Activated CD4-positive, CD25-positive, alpha-beta regulatory T cell treated with anti-CD3 and anti-CD28 coated beads, Interleukin-2, amount 50 U/mL, for 16 hours (primary cell): ENCODE data around the gene NFAT5.
"Not testable (repeated sequence)": the region's sequence is repeated elsewhere in the genome, so short reads cannot be mapped to it uniquely, and the experiment has no call there.

ENCODE experiments used
- DNase-seq: peaks from one replicate; pipeline ENCODE4 v3.0.0-alpha.2; 2020; ENCODE audit warnings: low read depth, low spot score

The NFAT5 gene, protein sequence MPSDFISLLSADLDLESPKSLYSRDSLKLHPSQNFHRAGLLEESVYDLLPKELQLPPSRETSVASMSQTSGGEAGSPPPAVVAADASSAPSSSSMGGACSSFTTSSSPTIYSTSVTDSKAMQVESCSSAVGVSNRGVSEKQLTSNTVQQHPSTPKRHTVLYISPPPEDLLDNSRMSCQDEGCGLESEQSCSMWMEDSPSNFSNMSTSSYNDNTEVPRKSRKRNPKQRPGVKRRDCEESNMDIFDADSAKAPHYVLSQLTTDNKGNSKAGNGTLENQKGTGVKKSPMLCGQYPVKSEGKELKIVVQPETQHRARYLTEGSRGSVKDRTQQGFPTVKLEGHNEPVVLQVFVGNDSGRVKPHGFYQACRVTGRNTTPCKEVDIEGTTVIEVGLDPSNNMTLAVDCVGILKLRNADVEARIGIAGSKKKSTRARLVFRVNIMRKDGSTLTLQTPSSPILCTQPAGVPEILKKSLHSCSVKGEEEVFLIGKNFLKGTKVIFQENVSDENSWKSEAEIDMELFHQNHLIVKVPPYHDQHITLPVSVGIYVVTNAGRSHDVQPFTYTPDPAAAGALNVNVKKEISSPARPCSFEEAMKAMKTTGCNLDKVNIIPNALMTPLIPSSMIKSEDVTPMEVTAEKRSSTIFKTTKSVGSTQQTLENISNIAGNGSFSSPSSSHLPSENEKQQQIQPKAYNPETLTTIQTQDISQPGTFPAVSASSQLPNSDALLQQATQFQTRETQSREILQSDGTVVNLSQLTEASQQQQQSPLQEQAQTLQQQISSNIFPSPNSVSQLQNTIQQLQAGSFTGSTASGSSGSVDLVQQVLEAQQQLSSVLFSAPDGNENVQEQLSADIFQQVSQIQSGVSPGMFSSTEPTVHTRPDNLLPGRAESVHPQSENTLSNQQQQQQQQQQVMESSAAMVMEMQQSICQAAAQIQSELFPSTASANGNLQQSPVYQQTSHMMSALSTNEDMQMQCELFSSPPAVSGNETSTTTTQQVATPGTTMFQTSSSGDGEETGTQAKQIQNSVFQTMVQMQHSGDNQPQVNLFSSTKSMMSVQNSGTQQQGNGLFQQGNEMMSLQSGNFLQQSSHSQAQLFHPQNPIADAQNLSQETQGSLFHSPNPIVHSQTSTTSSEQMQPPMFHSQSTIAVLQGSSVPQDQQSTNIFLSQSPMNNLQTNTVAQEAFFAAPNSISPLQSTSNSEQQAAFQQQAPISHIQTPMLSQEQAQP (N-terminal part only)

DNA sequence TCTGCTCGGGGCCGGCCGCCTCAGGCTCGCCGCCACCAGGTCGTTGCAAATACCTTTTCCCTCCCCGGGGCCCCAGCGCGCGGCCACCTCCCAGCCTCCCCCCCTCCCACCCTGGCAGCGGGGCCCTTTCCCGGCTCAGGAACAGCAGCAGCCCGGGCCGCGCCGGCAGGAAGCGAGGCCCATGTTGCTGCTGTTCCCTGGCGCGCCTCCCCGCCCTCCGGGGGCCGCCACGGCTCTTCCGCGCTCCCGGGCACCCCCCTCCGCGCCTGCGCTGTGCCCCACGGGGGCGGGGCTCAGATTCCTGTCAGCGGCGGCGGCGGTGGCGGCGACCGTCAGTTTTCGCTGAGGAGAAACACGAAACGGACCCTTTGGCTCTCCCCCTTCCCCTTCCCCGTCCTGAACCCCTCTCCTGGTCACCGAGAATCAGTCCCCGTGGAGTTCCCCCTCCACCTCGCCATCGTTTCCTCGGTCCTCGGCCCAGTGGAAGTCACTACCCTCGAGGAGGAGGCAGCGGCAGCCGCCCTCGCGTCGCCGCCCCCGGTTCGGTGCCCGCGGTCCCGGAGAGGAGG is at the start of gene NFAT5:
Gene NFAT5, plus strand, starts transcription at position 296 of the 569 bp plus-strand sequence. CDS start 336 bp downstream, outside the sequence.
- peak; percentile 78 for DNase-seq

DNA sequence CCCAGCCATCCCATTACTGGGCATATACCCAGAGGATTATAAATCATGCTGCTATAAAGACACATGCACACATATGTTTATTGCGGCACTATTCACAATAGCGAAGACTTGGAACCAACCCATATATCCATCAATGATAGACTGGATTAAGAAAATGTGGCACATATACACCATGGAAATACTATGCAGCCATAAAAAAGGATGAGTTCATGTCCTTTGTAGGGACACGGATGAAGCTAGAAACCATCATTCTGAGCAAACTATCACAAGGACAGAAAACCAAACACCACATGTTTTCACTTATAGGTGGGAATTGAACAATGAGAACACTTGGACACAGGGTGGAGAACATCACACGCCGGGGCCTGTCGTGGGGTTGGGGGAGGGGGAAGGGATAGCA is 47.9 kb upstream of the NFAT5 start:
- DNase-seq, result not testable (repeated sequence)

DNA sequence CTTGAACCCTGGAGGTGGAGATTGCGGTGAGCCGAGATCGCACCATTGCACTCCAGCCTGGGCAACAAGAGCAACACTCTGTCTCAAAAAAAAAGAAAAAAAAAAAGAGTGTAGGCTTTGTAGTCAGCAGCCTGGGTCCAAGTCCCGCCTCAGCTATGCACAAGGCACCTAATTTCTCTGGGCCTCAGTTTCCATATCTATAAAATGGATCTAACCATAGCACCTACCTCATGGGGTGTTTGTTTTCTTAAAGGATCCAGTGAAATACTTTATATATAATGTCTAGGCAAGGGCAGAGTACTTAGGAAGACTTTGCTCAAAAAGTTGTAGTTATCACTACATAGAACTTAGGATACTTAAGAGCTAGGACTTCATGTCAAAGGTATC is 45.4 kb upstream of the NFAT5 start:
- DNase-seq, result no peak

DNA sequence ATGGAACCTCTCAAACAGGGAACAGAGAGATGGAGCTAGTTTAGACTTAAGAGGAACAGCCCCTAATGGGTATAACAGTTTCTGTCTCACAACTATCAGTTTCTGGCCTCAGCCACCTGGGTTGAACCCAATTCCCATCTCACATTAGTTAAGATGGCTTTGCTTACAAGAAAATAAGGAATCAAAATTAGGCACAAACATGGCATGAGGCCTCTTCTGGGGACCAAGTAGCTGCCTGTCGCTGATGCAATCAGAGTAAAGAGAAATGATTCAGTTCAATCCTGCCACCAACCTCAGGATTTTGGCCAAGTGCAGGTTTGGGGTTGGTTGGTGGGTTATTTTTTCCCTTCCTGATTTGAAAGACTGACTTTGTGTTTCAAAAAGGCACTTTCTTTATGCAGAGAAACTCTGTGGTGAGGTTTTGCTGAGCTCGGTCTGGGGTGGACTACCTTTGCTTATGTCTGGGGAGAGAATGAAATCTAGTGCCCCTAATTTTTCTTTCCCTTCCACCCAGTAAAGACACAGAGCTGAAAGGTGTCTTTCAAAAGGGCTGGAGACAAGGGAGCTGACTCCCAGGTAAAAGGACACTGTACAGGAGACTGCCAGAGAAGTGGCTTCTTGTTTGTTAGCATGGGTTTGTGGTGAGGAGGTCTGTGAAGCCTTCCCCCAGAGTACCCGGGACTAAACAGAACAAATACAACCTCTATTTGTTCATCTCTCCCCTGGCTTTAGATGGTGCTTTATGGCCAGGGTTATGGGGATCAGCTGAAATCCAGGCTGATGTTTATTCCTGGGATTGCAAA is 44.8 kb upstream of the NFAT5 start:
- DNase-seq, result no peak

DNA sequence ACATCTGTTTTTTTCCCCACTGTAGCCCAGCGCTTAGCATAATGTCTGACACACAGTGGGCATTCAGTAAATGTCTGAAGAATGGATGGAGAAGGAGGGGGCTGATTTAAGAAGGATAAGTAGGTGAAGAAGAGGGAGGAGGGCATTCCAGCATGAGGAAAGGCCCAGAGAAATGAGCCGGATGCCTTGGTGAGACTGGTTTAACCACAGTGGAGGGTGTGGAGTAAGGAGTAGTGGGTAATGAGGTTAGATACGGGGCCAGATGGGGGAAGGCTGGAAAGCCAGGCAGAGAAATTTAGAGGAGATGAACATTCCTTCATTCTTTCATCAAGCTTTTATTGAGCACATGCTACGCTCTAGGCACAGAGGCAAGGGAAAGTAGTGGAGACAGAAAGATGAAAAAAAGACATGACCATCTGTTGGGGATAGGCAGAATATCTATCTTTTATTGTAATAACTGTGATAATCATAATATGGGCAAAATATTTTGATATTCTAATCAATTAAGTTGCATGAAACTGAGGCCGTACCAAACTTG is 43.7 kb upstream of the NFAT5 start:
- no peak for DNase-seq

DNA sequence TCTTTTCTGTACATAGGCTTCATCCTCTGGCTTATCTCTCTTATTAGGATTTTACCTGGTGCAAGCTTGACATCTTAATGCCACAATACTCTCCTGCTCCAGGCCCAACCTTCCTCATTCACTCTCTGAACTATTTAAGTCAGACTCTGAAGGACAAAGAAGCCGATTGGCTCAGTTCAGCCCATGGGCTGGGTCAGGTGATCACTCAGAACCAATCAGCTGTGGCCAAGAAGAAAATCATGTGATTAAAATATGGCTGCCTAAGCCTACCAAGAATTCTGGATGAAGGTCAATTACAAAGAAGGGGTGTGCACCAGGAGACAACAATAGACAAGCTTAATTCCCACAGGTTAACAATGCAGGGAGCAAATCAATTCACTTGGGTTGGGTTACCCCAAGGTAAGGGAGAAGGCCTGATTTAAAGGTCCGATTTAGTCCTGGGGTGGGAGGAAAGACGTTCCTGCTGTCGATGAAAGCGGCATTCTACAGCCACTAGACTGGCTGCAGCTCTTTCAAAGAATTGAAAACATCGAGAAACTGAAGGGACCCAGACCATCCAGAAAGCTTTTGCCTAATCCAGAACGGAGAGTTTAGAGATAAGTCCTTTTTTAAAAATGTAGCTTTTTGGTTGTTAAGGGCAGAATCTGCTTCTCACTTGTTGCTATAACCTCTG is 42.9 kb upstream of the NFAT5 start:
- DNase-seq, result no peak

DNA sequence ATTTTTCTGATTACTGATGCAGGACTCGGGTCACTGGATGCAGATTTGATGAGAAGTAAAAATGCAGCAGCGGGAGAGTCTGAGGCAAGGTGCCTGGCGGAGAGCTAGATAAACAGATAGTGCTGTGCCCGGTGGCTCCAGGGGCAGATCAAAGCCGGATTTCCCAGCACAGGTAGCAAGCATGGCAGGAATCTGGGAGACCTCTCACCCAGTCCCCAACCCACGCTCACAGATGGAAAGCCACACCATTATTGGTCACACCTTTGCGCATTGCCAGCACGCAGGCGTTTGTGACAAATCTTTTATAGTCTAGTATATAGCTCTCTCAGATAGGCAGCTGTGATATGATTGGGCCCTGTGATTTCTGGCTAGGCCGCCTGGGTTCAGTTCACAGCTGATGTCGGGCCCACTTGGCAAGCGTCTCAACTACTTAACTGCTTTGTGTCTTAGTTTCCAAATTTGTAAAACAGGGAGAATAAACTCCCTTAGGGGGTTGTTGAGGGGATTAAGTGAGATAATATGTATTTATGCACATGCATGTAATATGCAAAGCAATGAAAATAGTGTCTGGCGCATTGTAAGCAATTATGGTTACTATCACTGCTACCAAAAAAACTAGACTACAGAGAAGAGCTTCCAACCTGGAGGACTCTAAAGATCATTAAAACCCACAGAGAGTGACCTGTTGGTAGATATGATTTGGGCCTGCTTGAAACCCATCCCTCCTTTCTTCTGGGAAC is 42.0 kb upstream of the NFAT5 start:
- no peak for DNase-seq

DNA sequence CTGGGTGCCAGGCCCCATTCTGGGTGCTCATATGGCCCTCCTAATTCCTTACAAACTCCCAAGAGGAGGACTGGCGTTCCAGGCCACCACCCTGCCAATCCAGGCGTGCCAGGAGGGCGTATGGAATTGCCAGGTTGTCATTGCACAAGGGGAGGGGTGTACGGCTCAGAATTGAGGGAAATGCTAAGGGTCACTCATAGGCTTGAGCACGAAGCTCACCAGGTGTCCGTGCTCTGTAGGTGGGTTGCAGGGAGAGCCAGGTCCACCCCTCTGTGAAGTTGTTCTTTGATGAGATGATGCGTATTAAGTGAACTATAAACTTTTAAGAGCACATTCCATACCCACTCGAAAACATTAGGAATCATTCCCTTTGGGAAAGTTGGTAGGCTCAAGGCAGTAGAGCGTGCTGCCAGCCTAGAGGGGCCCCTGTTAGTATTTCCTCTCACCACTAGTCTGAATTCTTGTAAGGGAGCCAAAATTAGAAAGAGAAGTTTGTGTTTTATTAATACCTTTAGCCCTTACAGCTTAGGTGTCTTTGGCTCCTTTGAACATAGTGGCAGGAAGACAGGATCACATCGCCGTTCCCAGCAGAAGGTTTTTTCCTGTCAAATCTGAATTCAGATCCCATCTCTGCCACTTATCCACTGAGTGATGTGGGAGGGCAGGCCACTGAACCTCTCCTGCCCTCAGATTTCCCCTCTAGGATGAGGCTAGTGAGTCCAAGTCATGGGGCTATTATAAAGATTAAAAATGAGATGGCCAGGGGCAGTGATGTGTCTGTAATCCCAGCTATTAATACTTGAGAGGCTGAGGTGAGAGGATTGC is 38.7 kb upstream of the NFAT5 start:
- DNase-seq, result no peak

DNA sequence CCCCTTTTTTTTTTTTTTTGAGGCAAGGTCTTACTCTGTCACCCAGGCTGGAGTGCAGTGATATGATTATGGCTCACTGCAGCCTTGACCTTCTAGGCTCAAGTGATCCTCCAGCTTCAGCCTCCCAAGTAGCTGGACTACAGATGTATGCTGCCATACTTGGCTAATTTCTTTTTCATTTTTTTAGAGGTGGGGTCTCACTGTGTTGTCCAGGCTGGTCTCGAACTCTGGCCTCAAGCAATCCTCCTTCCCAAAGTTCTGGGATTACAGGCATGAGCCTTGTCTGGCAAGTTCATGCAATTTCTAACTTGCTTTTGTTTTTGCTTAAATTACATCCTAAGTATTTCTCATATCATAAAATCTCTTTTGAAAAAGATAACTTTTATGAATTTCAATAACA is 33.8 kb upstream of the NFAT5 start:
- DNase-seq, result no peak

DNA sequence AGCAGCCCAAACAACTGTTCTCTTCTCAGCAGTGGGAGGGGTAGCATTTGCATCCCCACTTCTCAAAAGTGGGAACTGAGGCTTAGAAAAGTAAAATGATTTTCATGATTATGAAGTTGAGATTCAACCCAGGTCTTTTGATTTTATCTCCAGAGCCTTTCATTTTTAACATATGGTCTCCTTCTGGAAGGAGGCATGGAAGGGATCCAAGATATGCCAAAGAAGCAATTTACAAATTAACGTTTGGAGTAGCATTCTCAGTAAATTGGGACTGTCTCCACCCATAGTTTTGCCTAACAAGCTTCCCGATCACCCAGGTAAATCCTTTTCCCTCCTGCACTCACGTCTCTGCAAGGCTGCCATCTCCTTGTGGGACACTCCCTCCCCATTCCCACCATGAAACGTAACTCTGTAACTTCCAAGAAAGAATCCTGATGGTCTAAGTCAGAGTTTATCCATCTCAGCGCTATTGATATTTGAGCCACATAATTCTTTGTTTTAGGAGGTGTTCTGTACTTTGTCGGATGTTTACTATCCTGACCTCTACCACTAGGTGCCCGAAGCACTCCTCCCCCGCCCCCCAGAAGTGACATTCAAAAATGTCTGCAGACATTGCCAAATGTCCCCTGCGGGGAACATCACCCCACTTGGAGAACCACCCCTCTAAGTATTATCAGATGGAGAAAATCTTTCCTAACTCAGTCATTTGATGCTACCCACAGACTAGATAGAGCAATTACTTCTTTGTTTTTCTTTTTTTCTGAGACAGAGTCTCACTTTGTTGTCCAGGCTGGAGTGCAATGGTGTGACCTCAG is 32.9 kb upstream of the NFAT5 start:
- DNase-seq, result no peak

DNA sequence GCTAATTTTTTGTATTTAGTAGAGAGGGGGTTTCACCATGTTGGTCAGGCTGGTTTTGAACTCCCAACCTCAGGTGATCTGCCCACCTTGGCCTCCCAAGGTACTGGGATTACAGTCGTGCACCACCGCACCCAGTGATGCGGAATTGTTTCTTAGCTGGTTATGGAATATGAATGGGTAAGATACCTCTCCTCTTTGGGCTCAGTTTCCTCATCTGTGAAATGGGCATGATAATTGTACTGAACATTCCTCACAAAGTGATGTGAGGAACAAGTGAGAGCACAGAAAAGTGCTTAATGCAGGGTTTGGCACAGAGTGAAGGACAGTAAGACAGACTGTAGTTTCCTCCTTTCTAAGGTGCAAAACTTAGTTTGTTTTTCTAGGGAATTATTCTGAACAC is 31.0 kb upstream of the NFAT5 start:
- DNase-seq, result no peak

DNA sequence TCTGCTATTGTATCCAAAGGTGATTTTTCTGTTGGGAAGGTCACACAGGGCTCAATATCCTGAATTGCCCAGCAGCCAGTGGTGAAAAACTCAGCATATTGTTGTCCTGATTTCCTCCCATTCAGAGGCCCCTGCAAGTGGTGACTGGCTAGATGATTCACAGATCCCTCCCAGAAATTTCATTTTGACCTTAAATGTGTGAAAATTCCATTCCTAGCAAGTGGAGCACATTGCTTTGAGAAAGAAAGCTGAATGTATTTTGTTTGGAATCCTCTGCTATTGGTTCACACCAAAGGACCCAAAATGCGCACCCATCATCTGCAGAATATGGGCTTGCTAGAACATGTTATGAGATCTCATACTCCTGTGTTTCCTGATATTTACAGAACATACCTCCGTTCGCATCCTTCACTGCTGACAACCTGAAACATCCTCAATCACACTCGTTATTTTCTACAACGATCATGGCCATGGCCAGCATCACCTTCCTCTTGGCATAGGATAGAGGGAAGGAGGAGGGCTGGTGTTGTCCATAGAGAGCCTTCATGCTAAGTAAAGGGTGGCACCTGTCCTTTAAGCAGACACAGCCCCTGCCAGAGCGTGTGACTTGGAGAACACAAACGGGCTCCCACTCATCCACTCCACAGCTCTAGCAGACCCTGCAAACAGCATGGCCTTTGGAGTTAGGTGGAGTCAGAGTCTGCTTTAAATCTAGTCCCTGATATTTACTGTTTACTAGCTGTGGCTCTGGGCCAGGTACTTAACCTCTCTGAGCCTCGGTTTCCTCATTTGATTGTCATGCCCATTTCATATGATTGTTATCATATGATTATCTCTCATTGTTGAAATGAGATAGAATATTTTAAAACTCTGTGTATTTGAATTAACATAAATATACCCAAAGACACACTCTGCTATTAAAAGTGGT is 30.4 kb upstream of the NFAT5 start:
- DNase-seq, result no peak

DNA sequence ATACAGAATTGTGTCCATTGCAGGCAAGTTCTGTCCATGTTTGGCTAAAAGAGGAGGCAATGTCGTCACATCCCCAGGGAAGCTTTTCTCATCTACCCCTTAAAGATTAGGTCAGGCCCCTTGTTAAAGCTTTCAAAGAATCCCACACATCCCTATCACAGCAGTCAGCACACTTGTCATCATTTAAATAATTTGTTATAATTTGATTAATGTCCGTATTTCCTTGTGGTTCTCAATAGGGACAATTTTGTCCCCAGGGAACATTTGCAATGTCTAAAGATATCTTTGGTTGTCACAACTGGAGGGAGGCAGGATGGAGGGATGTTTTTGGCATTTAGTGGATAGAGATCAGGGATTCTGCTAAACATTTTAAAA is 28.1 kb upstream of the NFAT5 start:
- no peak for DNase-seq

DNA sequence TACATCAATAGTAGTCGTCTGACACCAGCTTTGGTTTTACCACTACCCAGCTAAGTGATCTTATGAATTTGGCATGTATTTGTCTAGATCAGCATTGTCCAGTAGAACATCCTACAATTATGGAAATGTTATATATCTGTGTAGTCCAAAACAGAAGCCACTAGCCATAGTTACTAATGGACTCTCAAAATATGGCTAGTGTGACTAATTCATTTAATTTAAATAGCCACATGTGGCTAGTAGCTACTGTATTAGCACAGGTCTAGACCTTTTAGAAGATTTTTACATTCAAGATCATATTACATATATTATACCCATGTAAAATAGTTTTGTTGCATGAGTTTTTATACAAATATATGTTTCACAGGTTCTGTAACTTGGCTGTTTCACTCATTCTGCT is 27.0 kb upstream of the NFAT5 start:
- DNase-seq, result no peak

DNA sequence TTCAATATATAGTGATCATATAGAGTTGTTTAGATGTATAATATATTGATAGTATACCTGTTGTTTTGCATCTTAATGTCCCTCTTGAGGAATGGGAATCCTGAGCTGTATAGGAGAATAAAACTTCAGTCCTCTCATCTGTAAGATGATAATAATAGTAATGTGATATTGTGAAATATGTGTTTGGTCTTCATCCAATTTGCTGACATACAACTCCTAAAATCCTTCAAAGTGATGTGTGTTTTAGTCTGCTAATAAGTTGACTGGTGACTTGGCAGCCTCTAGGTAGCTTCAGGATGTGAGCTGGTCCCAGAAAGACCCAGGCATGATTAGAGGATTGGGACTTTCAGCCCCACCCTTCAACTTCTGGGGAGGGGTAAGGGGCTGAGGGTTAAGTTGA is 22.8 kb upstream of the NFAT5 start:
- DNase-seq, result no peak

DNA sequence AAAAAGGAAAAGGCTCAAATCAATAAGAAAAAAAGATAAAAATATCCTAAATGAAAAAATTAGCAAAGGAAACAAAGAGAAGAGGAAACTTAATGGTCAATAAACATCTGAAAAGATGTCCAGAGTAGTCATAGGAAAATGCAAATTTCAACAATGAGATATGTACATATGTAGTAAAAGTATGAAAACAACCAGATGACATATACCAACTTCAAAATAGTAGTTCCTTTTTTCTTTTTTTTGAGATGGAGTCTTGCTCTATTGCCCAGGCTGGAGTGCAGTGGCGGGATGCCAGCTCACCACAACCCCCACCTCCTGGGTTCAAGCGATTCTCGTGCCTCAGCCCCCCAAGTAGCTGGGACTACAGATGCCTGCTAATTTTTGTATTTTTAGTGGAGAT is 21.7 kb upstream of the NFAT5 start:
- DNase-seq, result no peak

DNA sequence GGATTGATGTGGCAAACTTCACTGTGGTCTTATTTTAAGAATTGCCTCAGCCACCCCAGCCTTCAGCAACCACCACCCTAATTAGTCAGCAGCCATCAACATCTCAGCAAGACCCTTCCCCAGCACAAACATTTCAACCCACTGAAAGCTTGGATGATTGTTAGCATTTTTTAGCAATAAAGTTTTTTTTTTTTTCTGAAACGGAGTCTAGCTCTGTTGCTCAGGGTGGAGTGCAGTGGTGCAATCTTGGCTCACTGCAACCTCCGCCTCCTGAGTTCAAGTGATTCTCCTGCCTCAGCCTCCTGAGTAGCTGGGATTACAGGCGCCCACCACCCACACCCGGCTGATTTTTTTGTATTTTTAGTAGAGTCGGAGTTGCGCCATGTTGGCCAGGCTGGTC is 19.1 kb upstream of the NFAT5 start:
- not testable (repeated sequence) for DNase-seq
